Glutamatergic neuron (in vitro differentiated cells): ENCODE measurements around the gene SUSD4. TPM values are rescaled to one million over a fixed set of nuclear protein-coding genes. Genes with fewer than 3 reads are reported as not detected.

Experiments used
- DNase-seq: peaks from one replicate; pipeline ENCODE4 v3.0.0; 2022
- H3K27ac Mint-ChIP-seq: one replicate; pipeline ENCODE4 v1.8.0; 2020; ENCODE audit warnings: mild to moderate bottlenecking, mixed read lengths, inconsistent platforms; ENCODE audit not compliant: unreplicated experiment
- H3K27me3 Mint-ChIP-seq: one replicate; pipeline ENCODE4 v1.8.0; 2020; ENCODE audit warnings: mild to moderate bottlenecking, moderate library complexity, mixed read lengths, inconsistent platforms; ENCODE audit not compliant: unreplicated experiment
- H3K36me3 Mint-ChIP-seq: one replicate; pipeline ENCODE4 v1.8.0; 2020; ENCODE audit warnings: mild to moderate bottlenecking, mixed read lengths, inconsistent platforms; ENCODE audit not compliant: unreplicated experiment
- H3K4me1 Mint-ChIP-seq: one replicate; pipeline ENCODE4 v1.8.0; 2020; ENCODE audit warnings: mild to moderate bottlenecking, low read depth, mixed read lengths, inconsistent platforms; ENCODE audit not compliant: unreplicated experiment
- H3K4me3 Mint-ChIP-seq: one replicate; pipeline ENCODE4 v1.8.0; 2020; ENCODE audit warnings: mild to moderate bottlenecking, mixed read lengths, inconsistent platforms; ENCODE audit not compliant: unreplicated experiment
- H3K9me3 Mint-ChIP-seq: one replicate; pipeline ENCODE4 v1.8.0; 2020; ENCODE audit warnings: mild to moderate bottlenecking, moderate library complexity, mixed read lengths, inconsistent platforms; ENCODE audit not compliant: unreplicated experiment
- total RNA-seq: library from RNA; stranded (reverse); fragmentation: NEBNext Ultra II Directional; extraction: Animal tissue kit (Norgen Biotek cat#: 25700); gene quantifications from one replicate; pipeline ENCODE4 v1.2.1, GENCODE V29; 2021; ENCODE audit not compliant: unreplicated experiment
- TF ChIP-seq, protein P1 (sequence below): fragments of 200-600 bp; sonication (generic); IDR thresholded peaks from one replicate; pipeline ENCODE4 v1.5.0; 2021; ENCODE audit not compliant: partially characterized antibody, unreplicated experiment

The SUSD4 gene
- total RNA-seq, 1 donor from 2014 or later = 0.47 TPM

DNA sequence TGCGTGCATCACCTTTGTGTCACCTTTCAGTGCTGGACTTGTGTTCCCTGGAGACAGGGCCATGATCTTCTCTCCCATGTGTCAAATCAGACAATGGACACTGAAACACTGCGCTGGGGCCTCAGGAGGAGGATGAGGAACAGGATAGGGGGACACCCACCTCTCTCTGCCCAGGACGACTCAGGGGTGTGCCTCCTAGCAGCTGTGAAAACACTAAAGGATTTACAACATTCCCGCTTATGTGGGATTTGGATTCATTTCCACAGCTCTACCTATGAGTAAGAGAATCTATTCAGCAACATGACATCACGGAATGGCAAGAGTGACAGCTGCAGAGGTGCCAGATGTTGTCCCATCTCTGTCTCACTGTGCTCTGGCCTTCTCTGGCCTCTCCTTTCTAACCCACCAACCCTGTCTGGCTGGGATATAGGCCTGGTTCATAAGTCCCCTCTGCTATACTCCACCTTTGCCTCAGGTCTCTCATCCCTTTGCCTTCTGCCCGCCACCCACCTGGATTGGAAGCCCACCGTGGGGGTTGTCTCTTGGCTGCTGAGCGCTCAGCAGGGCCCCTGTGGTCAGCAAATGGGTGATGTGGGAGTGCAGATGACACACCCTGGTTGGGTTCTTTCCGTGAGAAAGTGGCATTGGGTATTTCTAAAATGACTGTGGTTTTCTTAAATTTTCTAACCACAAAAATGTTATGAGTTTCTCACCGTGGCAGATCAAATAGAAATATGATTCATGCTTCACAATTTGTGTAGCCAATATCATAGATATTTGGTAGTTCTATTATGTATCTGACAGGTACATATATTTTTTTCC lies 173.9 kb downstream of the SUSD4 start:
- no peak for DNase-seq
- H3K27ac Mint-ChIP-seq = no peak overlapping the region
- no peaks in the 10 kb centered on the region for H3K36me3 Mint-ChIP-seq
- no peaks in the 10 kb centered on the region for H3K4me1 Mint-ChIP-seq
- H3K4me3 Mint-ChIP-seq = no peak overlapping the region
- TF ChIP-seq, protein P1, sequence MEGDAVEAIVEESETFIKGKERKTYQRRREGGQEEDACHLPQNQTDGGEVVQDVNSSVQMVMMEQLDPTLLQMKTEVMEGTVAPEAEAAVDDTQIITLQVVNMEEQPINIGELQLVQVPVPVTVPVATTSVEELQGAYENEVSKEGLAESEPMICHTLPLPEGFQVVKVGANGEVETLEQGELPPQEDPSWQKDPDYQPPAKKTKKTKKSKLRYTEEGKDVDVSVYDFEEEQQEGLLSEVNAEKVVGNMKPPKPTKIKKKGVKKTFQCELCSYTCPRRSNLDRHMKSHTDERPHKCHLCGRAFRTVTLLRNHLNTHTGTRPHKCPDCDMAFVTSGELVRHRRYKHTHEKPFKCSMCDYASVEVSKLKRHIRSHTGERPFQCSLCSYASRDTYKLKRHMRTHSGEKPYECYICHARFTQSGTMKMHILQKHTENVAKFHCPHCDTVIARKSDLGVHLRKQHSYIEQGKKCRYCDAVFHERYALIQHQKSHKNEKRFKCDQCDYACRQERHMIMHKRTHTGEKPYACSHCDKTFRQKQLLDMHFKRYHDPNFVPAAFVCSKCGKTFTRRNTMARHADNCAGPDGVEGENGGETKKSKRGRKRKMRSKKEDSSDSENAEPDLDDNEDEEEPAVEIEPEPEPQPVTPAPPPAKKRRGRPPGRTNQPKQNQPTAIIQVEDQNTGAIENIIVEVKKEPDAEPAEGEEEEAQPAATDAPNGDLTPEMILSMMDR = no peak
- no peaks in the 10 kb centered on the region for H3K27me3 Mint-ChIP-seq
- H3K9me3 Mint-ChIP-seq = peaks cover 1% of the 10 kb centered on the region

DNA sequence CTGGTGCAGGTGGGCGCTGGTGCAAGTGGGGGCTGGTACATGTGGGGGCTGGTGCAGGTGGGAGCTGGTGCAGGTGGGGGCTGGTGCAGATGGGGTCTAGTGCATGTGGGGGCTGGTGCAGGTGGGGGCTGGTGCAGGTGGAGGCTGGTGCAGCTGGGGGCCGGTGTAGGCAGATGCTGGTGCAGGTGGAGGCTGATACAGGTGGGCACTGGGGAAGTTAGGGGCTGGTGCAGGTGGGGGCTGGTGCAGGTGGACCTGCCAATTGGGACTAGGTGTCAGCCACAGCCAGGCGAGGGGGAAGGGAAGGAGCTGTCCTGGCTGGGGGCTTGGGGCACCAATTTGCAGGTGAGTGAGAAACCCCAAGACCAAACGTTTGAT lies 174.5 kb downstream of the SUSD4 start:
- TF ChIP-seq, protein P1 = no peak
- Mint-ChIP-seq H3K4me1 (no peaks in the 10 kb centered on the region), H3K4me3 (no peak overlapping the region), H3K36me3 (no peaks in the 10 kb centered on the region), H3K27ac (no peak overlapping the region), H3K9me3 (peaks cover 1% of the 10 kb centered on the region), H3K27me3 (no peaks in the 10 kb centered on the region)
- DNase-seq = no peak

DNA sequence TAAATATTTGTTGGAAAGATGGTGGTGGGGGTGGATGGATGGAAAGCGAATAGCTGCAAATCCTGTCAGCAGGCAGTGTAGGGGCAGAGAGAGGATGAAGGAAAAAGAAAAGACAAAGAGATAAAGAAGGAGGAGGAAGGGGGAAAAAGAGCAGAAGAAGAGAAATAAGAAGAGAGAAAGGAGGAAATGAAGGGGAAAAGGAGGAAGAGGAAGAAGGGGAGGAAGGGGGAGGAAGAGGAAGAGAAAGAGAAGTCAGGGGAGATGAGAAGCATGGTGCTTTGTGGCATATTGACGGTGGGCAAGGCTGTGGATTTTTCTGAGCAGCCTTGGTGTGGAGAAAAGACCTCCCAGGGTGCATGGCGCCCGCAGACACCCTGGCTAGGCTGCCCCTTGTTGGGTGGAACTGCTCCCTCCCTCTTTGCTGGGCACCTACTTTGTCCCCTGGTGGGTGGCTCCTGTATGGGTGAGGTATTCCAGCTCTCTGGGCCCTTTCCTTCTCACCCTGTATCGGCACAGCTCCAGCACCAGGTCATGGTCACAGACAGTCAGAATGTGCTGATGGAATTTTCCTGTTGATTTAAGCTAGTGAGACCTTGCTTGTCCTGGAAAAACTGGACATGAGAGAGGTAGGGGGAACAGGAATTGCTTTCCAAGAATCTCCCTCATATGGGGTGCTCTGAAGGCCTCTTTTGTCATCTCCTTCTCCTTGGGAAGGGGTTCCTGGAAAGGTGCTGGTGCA lies 175.2 kb downstream of the SUSD4 start:
- Mint-ChIP-seq H3K4me1 (no peaks in the 10 kb centered on the region), H3K27ac (no peak overlapping the region), H3K27me3 (no peaks in the 10 kb centered on the region), H3K4me3 (no peak overlapping the region), H3K36me3 (no peaks in the 10 kb centered on the region), H3K9me3 (peaks cover 1% of the 10 kb centered on the region)
- TF ChIP-seq, protein P1 = no peak
- DNase-seq = no peak

DNA sequence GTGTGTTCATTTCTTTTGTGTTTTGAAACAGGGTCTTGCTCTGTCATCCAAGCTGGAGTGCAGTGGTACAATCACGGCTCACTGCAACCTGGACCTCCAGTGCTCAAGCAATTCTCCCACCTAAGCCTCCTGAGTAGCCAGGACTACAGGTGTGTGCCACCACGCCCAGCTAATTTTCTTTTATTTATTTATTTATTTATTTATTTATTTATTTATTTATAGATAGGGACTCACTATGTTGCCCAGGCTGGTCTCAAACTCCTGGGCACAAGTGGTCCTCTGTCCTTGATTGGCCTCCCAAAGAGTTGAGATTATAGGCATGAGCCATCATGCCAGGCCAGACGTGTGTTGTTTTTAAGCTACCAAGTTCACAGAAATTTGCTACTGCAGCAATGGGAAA lies 177.2 kb downstream of the SUSD4 start:
- no peak for DNase-seq
- no peaks in the 10 kb centered on the region for H3K4me1 Mint-ChIP-seq
- no peak overlapping the region for H3K4me3 Mint-ChIP-seq
- H3K27me3 Mint-ChIP-seq = no peaks in the 10 kb centered on the region
- TF ChIP-seq, protein P1 = no peak
- H3K27ac Mint-ChIP-seq = no peak overlapping the region
- H3K36me3 Mint-ChIP-seq = no peaks in the 10 kb centered on the region
- H3K9me3 Mint-ChIP-seq = no peaks in the 10 kb centered on the region
